Prostate gland (tissue), 2 donors: ENCODE measurements around the gene CRIP1.

ENCODE experiments used
- CTCF ChIP-seq, 4 experiments: fragments of 200-600 bp in 2 of 4; fragments of 450-650 bp in 2 of 4; sonication (generic) in 2 of 4; IDR thresholded peaks; 1 replicate in 3 of 4; 2 replicates in 1 of 4; pipeline ENCODE4 v1.5.1; 2016 to 2019; ENCODE audit warnings: antibody characterized with exemption in 4 of 4, mild to moderate bottlenecking in 2 of 4, moderate library complexity in 2 of 4
- POLR2A ChIP-seq: fragments of 450-650 bp; IDR thresholded peaks from one replicate; pipeline ENCODE4 v1.6.1; 2016; ENCODE audit warnings: antibody characterized with exemption, mild to moderate bottlenecking
- POLR2AphosphoS5 ChIP-seq: sonication (generic); formaldehyde crosslinking; IDR thresholded peaks from one replicate; pipeline ENCODE4 v1.6.1; 2017; ENCODE audit warnings: antibody characterized with exemption

- TF ChIP-seq POLR2AphosphoS5 (no peak), CTCF (IDR thresholded peaks at IDR 0.05) (no peak), POLR2A (no peak)
Measured at GRCh38 chr14:105478398-105479251, 8.1 kb upstream of the CRIP1 start.
